B cell (primary cell): Measurements from ENCODE around the gene SYTL1. TPM values are rescaled to one million over a fixed set of nuclear protein-coding genes. Genes with fewer than 3 reads are reported as not detected.

Experiments used
- ATAC-seq: fragments of 200-7000 bp; cut with Tn5 transposase; one replicate; pipeline ENCODE4 v1.10.0; 2021; ENCODE audit warnings: low read depth, mild to moderate bottlenecking, moderate number of reproducible peaks, moderate library complexity
- CTCF ChIA-PET: fragments of 350-600 bp; sonication (Branson Sonifier 250); formaldehyde crosslinking; loops from one replicate; lab custom pipeline; 2021; ENCODE audit warnings: antibody characterized with exemption, inconsistent platforms; lab: Charles Lee
- POLR2A ChIA-PET: fragments of 350-600 bp; sonication (Branson Sonifier 250); formaldehyde crosslinking; loops from one replicate; lab custom pipeline; 2021; ENCODE audit warnings: antibody characterized with exemption; lab: Charles Lee
- DNase-seq: peaks from one replicate; pipeline ENCODE4 v3.0.0; 2013
- H2AFZ ChIP-seq: 2 replicates; pipeline ENCODE4 v1.6.1; 2012; ENCODE audit warnings: mild to moderate bottlenecking, low read depth, low read length; ENCODE audit not compliant: insufficient read depth, poor library complexity, severe bottlenecking
- H3K27ac ChIP-seq, 2 donors: 1 replicate in 1 of 2; 2 replicates in 1 of 2; pipeline ENCODE4 v1.5.1; 2012 to 2013; ENCODE audit warnings: low read length in 2 of 2, mild to moderate bottlenecking in 2 of 2, moderate library complexity in 1 of 2
- H3K27me3 ChIP-seq, 4 experiments: fragments of 200-600 bp in 1 of 4; sonication (generic) in 1 of 4; replicated peaks in 1 of 4; 1 replicate in 2 of 4; 2 replicates in 2 of 4; pipeline versions ENCODE4 v1.6.1 to v1.7.0; 2013 to 2016; ENCODE audit warnings: low read length in 3 of 4, mild to moderate bottlenecking in 2 of 4, mixed read lengths in 1 of 4, moderate library complexity in 1 of 4; ENCODE audit not compliant: insufficient read depth in 4 of 4, control insufficient read depth in 3 of 4; ENCODE audit errors: control extremely low read depth in 1 of 4
- H3K36me3 ChIP-seq, 2 experiments: replicated peaks in 1 of 2; 1 replicate in 1 of 2; 2 replicates in 1 of 2; pipeline versions ENCODE4 v1.6.1 to v1.7.1; 2013; ENCODE audit warnings: low read length in 1 of 2; ENCODE audit not compliant: insufficient read depth in 2 of 2, control insufficient read depth in 1 of 2; ENCODE audit errors: control extremely low read depth in 1 of 2, extremely low read depth in 1 of 2
- H3K4me1 ChIP-seq, 2 donors: fragments of 200-600 bp in 1 of 2; sonication (generic) in 1 of 2; 1 replicate in 1 of 2; 2 replicates in 1 of 2; pipeline versions ENCODE4 v1.5.1 to v1.6.1; 2013 to 2017; ENCODE audit warnings: low read length in 2 of 2; ENCODE audit not compliant: control insufficient read depth in 2 of 2, insufficient read depth in 2 of 2
- H3K4me2 ChIP-seq: replicated peaks from 2 replicates; pipeline ENCODE3; 2012; ENCODE audit warnings: mild to moderate bottlenecking, low read depth, low read length; ENCODE audit not compliant: poor library complexity, severe bottlenecking
- H3K4me3 ChIP-seq, 5 experiments: fragments of 200-600 bp in 1 of 5; sonication (generic) in 1 of 5; 1 replicate in 3 of 5; 2 replicates in 2 of 5; pipeline versions ENCODE4 v1.5.1 to v1.7.0; 2011 to 2016; ENCODE audit warnings: low read length in 4 of 5, mild to moderate bottlenecking in 4 of 5, low read depth in 2 of 5, control low read depth in 1 of 5, moderate library complexity in 1 of 5; ENCODE audit not compliant: insufficient read depth in 1 of 5; ENCODE audit errors: control extremely low read depth in 1 of 5, extremely low read depth in 1 of 5
- H3K79me2 ChIP-seq: fragments of 200-600 bp; sonication (generic); one replicate; pipeline ENCODE4 v1.6.0; 2016; ENCODE audit warnings: low read length; ENCODE audit not compliant: control insufficient read depth, insufficient read depth
- H3K9ac ChIP-seq: fragments of 200-600 bp; sonication (generic); 2 replicates; pipeline ENCODE4 v1.6.1; 2017; ENCODE audit warnings: mild to moderate bottlenecking, low read length, moderate library complexity
- H3K9me3 ChIP-seq, 3 donors: one replicate each; pipeline versions ENCODE4 v1.6.1 to v1.7.1; 2013; ENCODE audit warnings: low read length in 2 of 3; ENCODE audit not compliant: control insufficient read depth in 2 of 3, insufficient read depth in 1 of 3; ENCODE audit errors: control extremely low read depth in 1 of 3
- H4K20me1 ChIP-seq: 2 replicates; pipeline ENCODE4 v1.6.0; 2012; ENCODE audit warnings: mild to moderate bottlenecking, low read length; ENCODE audit not compliant: insufficient read depth, control insufficient read depth, poor library complexity, severe bottlenecking
- H3K27ac Mint-ChIP-seq: one replicate; pipeline ENCODE4 v1.8.0; 2021; ENCODE audit warnings: mixed read lengths
- H3K27me3 Mint-ChIP-seq: one replicate; pipeline ENCODE4 v1.8.0; 2021; ENCODE audit warnings: mixed read lengths
- H3K4me1 Mint-ChIP-seq: one replicate; pipeline ENCODE4 v1.8.0; 2021; ENCODE audit warnings: mixed read lengths
- H3K4me3 Mint-ChIP-seq: one replicate; pipeline ENCODE4 v1.8.0; 2021; ENCODE audit warnings: mixed read lengths
- H3K9me3 Mint-ChIP-seq: one replicate; pipeline ENCODE4 v1.8.0; 2022; ENCODE audit warnings: mixed read lengths; ENCODE audit not compliant: insufficient read depth
- EZH2 ChIP-seq: IDR thresholded peaks from 2 replicates; pipeline ENCODE4 v1.6.1; 2012; ENCODE audit warnings: borderline replicate concordance, low read depth, mild to moderate bottlenecking, moderate library complexity, low read length; ENCODE audit not compliant: insufficient read depth, poor library complexity, severe bottlenecking
- WGBS: methylation state at CpG from one replicate; pipeline ENCODE4 v1.1.5; 2013; ENCODE audit warnings: missing lambda C conversion rate; ENCODE audit not compliant: insufficient coverage; 5-methylcytosine and 5-hydroxymethylcytosine counted together
- intact Hi-C: fragments of 100-400 bp; cut with micrococcal nuclease; formaldehyde crosslinking; loops from one replicate; pipeline ENCODE4 v1.10.0; 2022
- polyA plus RNA-seq: library from polyadenylated mRNA; depleted of rRNA; stranded (reverse); fragments of >200 nt; gene quantifications from 2 replicates; pipeline ENCODE4 v1.2.3, GENCODE V29; 2012
- total RNA-seq, 2 donors: library from RNA; stranded (reverse); fragments of 120-200 nt in 1 of 2; gene quantifications; 1 replicate in 1 of 2; 2 replicates in 1 of 2; pipeline versions ENCODE4 v1.2.3 to v1.2.4, GENCODE V29; 2013 to 2022
- TF ChIP-seq, protein P1 (sequence below): fragments of 200-600 bp; IDR thresholded peaks from one replicate; pipeline ENCODE4 v1.8.0; 2022; ENCODE audit warnings: antibody characterized with exemption, mild to moderate bottlenecking

The SYTL1 gene
- total and polyA plus RNA-seq, 2 donors (not counting 1 experiment from before 2014, with no cell fraction given): 159 to 444 TPM

DNA sequence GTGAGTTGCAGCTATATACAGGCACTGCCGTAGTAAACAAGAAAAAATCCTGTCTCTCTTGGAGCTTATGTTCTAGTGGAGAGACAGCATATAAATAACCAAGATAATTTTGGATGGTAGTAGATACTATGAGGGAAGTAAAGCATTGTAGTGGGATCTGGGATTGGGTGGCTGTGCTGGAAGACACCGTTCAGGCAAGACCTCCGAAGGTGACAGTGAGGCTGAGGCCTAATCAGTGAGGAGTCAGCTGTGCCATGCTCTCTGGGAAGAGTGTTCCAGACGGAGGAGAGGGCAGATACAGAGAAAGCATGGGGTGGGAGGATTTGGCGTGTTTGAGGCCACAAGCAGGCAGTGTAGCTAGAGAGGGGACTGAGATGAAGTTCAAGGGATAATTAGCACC, 13.9 kb upstream of the SYTL1 start:
- Histone ChIP-seq H3K36me3 (peaks cover 0 to 61% of the 10 kb centered on the region in 2 experiments), H3K9me3 (no peaks in the 10 kb centered on the region), H3K9ac (no peak overlapping the region), H4K20me1 (peaks cover 62% of the 10 kb centered on the region), H3K4me1 (peaks cover 16 to 32% of the 10 kb centered on the region in 2 donors), H3K4me2 (no peak overlapping the region), H3K27me3 (no peaks in the 10 kb centered on the region), H3K4me3 (no peak overlapping the region), H2AFZ (no peak overlapping the region), H3K79me2 (peaks cover 100% of the 10 kb centered on the region), H3K27ac (no peak overlapping the region)
- intact Hi-C loops: no loop called here
- Mint-ChIP-seq H3K27ac (no peak overlapping the region), H3K27me3 (no peaks in the 10 kb centered on the region), H3K9me3 (no peaks in the 10 kb centered on the region), H3K4me3 (no peak overlapping the region), H3K4me1 (peaks cover 69% of the 10 kb centered on the region)
- DNase-seq (no peak), ATAC-seq (no peak)
- ChIA-PET POLR2A (interaction anchor here (1.5 kb wide), 1 partner anchor 14 kb away, joined by 3 read pairs; the partner anchor contains the start of gene SYTL1), CTCF (interaction anchor here (0.9 to 3.0 kb wide), 6 partner anchors 9 to 67 kb away, joined by 3 to 16 read pairs (median 8); partner anchors contain the start of genes GPR3 and SYTL1)
- WGBS: 95% methylated on average over 4 of the region's 5 CpGs
- TF ChIP-seq EZH2: no peak
- TF ChIP-seq, protein P1, sequence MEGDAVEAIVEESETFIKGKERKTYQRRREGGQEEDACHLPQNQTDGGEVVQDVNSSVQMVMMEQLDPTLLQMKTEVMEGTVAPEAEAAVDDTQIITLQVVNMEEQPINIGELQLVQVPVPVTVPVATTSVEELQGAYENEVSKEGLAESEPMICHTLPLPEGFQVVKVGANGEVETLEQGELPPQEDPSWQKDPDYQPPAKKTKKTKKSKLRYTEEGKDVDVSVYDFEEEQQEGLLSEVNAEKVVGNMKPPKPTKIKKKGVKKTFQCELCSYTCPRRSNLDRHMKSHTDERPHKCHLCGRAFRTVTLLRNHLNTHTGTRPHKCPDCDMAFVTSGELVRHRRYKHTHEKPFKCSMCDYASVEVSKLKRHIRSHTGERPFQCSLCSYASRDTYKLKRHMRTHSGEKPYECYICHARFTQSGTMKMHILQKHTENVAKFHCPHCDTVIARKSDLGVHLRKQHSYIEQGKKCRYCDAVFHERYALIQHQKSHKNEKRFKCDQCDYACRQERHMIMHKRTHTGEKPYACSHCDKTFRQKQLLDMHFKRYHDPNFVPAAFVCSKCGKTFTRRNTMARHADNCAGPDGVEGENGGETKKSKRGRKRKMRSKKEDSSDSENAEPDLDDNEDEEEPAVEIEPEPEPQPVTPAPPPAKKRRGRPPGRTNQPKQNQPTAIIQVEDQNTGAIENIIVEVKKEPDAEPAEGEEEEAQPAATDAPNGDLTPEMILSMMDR: no peak

DNA sequence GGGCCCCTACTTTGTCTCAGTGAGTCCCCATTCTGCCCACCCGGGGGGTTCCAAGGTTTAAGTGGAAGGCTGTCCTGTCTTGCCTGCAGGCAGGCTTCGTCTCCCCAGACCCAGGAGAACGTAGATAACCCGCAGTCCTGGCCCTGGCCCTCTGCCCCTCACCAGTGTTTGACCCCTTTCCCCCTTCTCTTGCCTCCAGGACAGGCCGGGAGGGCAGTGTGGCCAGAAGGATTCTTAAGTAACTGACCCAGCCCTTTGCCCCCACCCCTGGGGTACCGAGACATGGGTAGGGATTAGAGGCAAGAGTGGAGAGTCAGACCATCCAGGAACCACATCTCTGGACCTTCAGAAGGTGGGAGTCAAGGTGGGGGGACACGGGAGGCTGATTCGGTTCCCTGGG, 11.0 kb upstream of the SYTL1 start:
- no peak overlapping the region for H3K4me3 ChIP-seq
- H2AFZ ChIP-seq: no peak overlapping the region
- no peak overlapping the region for H3K27ac Mint-ChIP-seq
- TF ChIP-seq, protein P1: no peak
- TF ChIP-seq EZH2: no peak
- POLR2A ChIA-PET: no interaction called here
- intact Hi-C loops: no loop called here
- peaks cover 11 to 24% of the 10 kb centered on the region in 2 donors for H3K4me1 ChIP-seq
- H4K20me1 ChIP-seq: peaks cover 56% of the 10 kb centered on the region
- peaks cover 51% of the 10 kb centered on the region for H3K4me1 Mint-ChIP-seq
- ATAC-seq (no peak), DNase-seq (no peak)
- H3K27me3 Mint-ChIP-seq: no peaks in the 10 kb centered on the region
- H3K9me3 ChIP-seq: peaks cover 0 to 4% (median 0%) of the 10 kb centered on the region in 3 donors
- H3K9ac ChIP-seq: no peak overlapping the region
- H3K27ac ChIP-seq: no peak overlapping the region
- no peak overlapping the region for H3K4me3 Mint-ChIP-seq
- H3K36me3 ChIP-seq: peaks cover 0 to 82% of the 10 kb centered on the region in 2 experiments
- H3K9me3 Mint-ChIP-seq: no peaks in the 10 kb centered on the region
- no peaks in the 10 kb centered on the region for H3K27me3 ChIP-seq
- WGBS: 96% methylated on average over 7 of the region's 8 CpGs
- peaks cover 86% of the 10 kb centered on the region for H3K79me2 ChIP-seq
- no peak overlapping the region for H3K4me2 ChIP-seq
- CTCF ChIA-PET: interaction anchor here (1.0 to 7.2 kb wide), 2 partner anchors 34 to 58 kb away, joined by 3 to 96 read pairs; partner anchors contain the start of gene GPR3
